HepG2 (cell line): ENCODE data around the gene SGMS1. TPM values are rescaled to one million over a fixed set of nuclear protein-coding genes. Genes with fewer than 3 reads are reported as not detected.

Experiments
- E2F1 ChIP-seq: sonication (generic); formaldehyde crosslinking; IDR thresholded peaks from 2 replicates; pipeline ENCODE4 v1.5.0; 2020; ENCODE audit warnings: missing genetic modification reagents
- MAX ChIP-seq: IDR thresholded peaks from 2 replicates; pipeline ENCODE4 v1.6.1; 2012; ENCODE audit warnings: inconsistent platforms
- MEF2D ChIP-seq: sonication (generic); formaldehyde crosslinking; IDR thresholded peaks from 2 replicates; pipeline ENCODE4 v1.5.1; 2020; ENCODE audit warnings: mild to moderate bottlenecking, missing genetic modification reagents
- SKI ChIP-seq: fragments of 450-650 bp; IDR thresholded peaks from one replicate; pipeline ENCODE4 v1.6.1; 2018; ENCODE audit warnings: mild to moderate bottlenecking; ENCODE audit not compliant: partially characterized antibody
- SOX6 ChIP-seq, 2 experiments: fragments of 450-650 bp in 1 of 2; sonication (generic) in 1 of 2; formaldehyde crosslinking in 1 of 2; IDR thresholded peaks; 2 replicates each; pipeline versions ENCODE4 v1.4.0 to v1.6.1; 2017 to 2020; ENCODE audit warnings: antibody characterized with exemption in 1 of 2, mild to moderate bottlenecking in 1 of 2, missing genetic modification reagents in 1 of 2
- SRF ChIP-seq: IDR thresholded peaks from 2 replicates; pipeline ENCODE4 v1.6.1; 2011; ENCODE audit warnings: mild to moderate bottlenecking, low read depth, low read length, moderate library complexity
- ZFP82 ChIP-seq: sonication (generic); formaldehyde crosslinking; IDR thresholded peaks from 2 replicates; pipeline ENCODE4 v1.5.1; 2020; ENCODE audit warnings: mild to moderate bottlenecking, missing genetic modification reagents, borderline replicate concordance
- ZNF10 ChIP-seq: sonication (generic); formaldehyde crosslinking; IDR thresholded peaks from 2 replicates; pipeline ENCODE4 v1.4.0; 2020; ENCODE audit warnings: mild to moderate bottlenecking, low read depth, missing genetic modification reagents, borderline replicate concordance
- ZNF225 ChIP-seq: sonication (generic); formaldehyde crosslinking; IDR thresholded peaks from 2 replicates; pipeline ENCODE4 v1.4.0; 2020; ENCODE audit warnings: mild to moderate bottlenecking, missing genetic modification reagents
- ZNF230 ChIP-seq: sonication (generic); formaldehyde crosslinking; IDR thresholded peaks from 2 replicates; pipeline ENCODE4 v1.4.0; 2020; ENCODE audit warnings: mild to moderate bottlenecking, missing genetic modification reagents
- ZNF501 ChIP-seq: sonication (generic); formaldehyde crosslinking; IDR thresholded peaks from 2 replicates; pipeline ENCODE4 v1.5.1; 2020; ENCODE audit warnings: mild to moderate bottlenecking, moderate library complexity, missing genetic modification reagents
- ZNF570 ChIP-seq: sonication (generic); formaldehyde crosslinking; IDR thresholded peaks from 2 replicates; pipeline ENCODE4 v1.4.0; 2020; ENCODE audit warnings: mild to moderate bottlenecking, missing genetic modification reagents, borderline replicate concordance
- ZNF761 ChIP-seq: sonication (generic); formaldehyde crosslinking; conservative IDR thresholded peaks from 2 replicates; pipeline ENCODE4 v1.4.0; 2020; ENCODE audit warnings: mild to moderate bottlenecking, missing genetic modification reagents
- ZNF883 ChIP-seq: sonication (generic); formaldehyde crosslinking; IDR thresholded peaks from 2 replicates; pipeline ENCODE4 v1.5.1; 2020; ENCODE audit warnings: mild to moderate bottlenecking, missing genetic modification reagents; ENCODE audit errors: not compliant biosample characterization
- polyA plus RNA-seq, 8 experiments: library from polyadenylated mRNA; depleted of rRNA in 3 of 8; stranded (reverse) in 7 of 8; unstranded in 1 of 8; fragments of >200 nt; fragmentation: Illumina TruSeq in 4 of 8; extraction: Trizol in 4 of 8; gene quantifications; 2 replicates each; pipeline versions ENCODE4 v1.2.1 to v1.2.3, GENCODE V29; 2011 to 2016; ENCODE audit warnings: low read depth in 4 of 8, missing spikeins in 1 of 8, mixed read lengths in 1 of 8; ENCODE audit not compliant: insufficient read depth in 1 of 8
- total RNA-seq, 5 experiments: library from RNA; depleted of rRNA; stranded (reverse); fragments of >200 nt; fragmentation: Illumina TruSeq; extraction: Trizol; gene quantifications; 2 replicates each; pipeline ENCODE4 v1.2.3, GENCODE V29; 2016; ENCODE audit warnings: low read depth in 1 of 5
- TF ChIP-seq, protein P1 (sequence below): sonication (generic); formaldehyde crosslinking; IDR thresholded peaks from 2 replicates; pipeline ENCODE4 v1.5.1; 2020; ENCODE audit warnings: mild to moderate bottlenecking, missing genetic modification reagents
- TF ChIP-seq, protein P2 (sequence below): fragments of 450-650 bp; IDR thresholded peaks from 2 replicates; pipeline ENCODE4 v1.6.1; 2016
- TF ChIP-seq, protein P3 (sequence below): sonication (generic); formaldehyde crosslinking; IDR thresholded peaks from 2 replicates; pipeline ENCODE4 v1.4.0; 2020; ENCODE audit warnings: mild to moderate bottlenecking, missing genetic modification reagents

The SGMS1 gene
- total and polyA plus RNA-seq, 2 of the 13 experiments (the other 11 are each of a cell fraction or from before 2014, with no cell fraction given), result 6.5 to 15.1 TPM

GRCh38 chr10:50621968-50622705, 1.6 kb downstream of the SGMS1 start (continued):
- TF ChIP-seq MEF2D (CRISPR knock-in tag) (0 out of 2 replicates have a peak, but pooled peaks have one; percentile 32), ZNF570 (CRISPR knock-in tag) (no peak), ZNF230 (CRISPR knock-in tag) (no peak), ZFP82 (CRISPR knock-in tag) (no peak), ZNF10 (CRISPR knock-in tag) (no peak), ZNF761 (CRISPR knock-in tag) (no peak), MAX (0 out of 2 replicates have a peak, but pooled peaks have one; percentile 36), SOX6 (IDR thresholded peaks at IDR 0.05) (no peak), SOX6 (CRISPR knock-in tag; IDR thresholded peaks at IDR 0.05) (peak; percentile 57), ZNF883 (CRISPR knock-in tag) (peak; percentile 33), E2F1 (CRISPR knock-in tag) (no peak), ZNF501 (0 out of 2 replicates have a peak, but pooled peaks have one; percentile 23), SRF (no peak), ZNF225 (CRISPR knock-in tag) (no peak), SKI (no peak)
- TF ChIP-seq, protein P1, sequence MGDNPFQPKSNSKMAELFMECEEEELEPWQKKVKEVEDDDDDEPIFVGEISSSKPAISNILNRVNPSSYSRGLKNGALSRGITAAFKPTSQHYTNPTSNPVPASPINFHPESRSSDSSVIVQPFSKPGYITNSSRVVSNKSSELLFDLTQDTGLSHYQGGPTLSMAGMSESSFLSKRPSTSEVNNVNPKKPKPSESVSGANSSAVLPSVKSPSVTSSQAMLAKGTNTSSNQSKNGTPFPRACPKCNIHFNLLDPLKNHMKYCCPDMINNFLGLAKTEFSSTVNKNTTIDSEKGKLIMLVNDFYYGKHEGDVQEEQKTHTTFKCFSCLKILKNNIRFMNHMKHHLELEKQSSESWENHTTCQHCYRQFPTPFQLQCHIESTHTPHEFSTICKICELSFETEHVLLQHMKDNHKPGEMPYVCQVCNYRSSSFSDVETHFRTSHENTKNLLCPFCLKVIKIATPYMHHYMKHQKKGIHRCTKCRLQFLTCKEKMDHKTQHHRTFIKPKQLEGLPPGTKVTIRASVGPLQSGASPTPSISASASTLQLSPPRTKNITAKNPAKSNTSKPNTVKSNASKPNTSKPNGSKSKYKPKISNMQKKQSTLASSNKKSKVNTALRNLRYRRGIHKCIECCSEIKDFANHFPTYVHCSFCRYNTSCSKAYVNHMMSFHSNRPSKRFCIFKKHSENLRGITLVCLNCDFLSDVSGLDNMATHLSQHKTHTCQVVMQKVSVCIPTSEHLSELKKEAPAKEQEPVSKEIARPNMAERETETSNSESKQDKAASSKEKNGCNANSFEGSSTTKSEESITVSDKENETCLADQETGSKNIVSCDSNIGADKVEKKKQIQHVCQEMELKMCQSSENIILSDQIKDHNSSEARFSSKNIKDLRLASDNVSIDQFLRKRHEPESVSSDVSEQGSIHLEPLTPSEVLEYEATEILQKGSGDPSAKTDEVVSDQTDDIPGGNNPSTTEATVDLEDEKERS (CRISPR knock-in tag), result peak; percentile 77; the same call in 1 of the 2 replicates
- TF ChIP-seq, protein P2, sequence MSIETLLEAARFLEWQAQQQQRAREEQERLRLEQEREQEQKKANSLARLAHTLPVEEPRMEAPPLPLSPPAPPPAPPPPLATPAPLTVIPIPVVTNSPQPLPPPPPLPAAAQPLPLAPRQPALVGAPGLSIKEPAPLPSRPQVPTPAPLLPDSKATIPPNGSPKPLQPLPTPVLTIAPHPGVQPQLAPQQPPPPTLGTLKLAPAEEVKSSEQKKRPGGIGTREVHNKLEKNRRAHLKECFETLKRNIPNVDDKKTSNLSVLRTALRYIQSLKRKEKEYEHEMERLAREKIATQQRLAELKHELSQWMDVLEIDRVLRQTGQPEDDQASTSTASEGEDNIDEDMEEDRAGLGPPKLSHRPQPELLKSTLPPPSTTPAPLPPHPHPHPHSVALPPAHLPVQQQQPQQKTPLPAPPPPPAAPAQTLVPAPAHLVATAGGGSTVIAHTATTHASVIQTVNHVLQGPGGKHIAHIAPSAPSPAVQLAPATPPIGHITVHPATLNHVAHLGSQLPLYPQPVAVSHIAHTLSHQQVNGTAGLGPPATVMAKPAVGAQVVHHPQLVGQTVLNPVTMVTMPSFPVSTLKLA, result no peak
- TF ChIP-seq, protein P3, sequence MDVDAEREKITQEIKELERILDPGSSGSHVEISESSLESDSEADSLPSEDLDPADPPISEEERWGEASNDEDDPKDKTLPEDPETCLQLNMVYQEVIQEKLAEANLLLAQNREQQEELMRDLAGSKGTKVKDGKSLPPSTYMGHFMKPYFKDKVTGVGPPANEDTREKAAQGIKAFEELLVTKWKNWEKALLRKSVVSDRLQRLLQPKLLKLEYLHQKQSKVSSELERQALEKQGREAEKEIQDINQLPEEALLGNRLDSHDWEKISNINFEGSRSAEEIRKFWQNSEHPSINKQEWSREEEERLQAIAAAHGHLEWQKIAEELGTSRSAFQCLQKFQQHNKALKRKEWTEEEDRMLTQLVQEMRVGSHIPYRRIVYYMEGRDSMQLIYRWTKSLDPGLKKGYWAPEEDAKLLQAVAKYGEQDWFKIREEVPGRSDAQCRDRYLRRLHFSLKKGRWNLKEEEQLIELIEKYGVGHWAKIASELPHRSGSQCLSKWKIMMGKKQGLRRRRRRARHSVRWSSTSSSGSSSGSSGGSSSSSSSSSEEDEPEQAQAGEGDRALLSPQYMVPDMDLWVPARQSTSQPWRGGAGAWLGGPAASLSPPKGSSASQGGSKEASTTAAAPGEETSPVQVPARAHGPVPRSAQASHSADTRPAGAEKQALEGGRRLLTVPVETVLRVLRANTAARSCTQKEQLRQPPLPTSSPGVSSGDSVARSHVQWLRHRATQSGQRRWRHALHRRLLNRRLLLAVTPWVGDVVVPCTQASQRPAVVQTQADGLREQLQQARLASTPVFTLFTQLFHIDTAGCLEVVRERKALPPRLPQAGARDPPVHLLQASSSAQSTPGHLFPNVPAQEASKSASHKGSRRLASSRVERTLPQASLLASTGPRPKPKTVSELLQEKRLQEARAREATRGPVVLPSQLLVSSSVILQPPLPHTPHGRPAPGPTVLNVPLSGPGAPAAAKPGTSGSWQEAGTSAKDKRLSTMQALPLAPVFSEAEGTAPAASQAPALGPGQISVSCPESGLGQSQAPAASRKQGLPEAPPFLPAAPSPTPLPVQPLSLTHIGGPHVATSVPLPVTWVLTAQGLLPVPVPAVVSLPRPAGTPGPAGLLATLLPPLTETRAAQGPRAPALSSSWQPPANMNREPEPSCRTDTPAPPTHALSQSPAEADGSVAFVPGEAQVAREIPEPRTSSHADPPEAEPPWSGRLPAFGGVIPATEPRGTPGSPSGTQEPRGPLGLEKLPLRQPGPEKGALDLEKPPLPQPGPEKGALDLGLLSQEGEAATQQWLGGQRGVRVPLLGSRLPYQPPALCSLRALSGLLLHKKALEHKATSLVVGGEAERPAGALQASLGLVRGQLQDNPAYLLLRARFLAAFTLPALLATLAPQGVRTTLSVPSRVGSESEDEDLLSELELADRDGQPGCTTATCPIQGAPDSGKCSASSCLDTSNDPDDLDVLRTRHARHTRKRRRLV (CRISPR knock-in tag), result no peak
